Measurements from ENCODE around the gene DPP10. TPM values are rescaled to one million over a fixed set of nuclear protein-coding genes. Genes with fewer than 3 reads are reported as not detected.

DPP10 gene
- total RNA-seq, 1 experiment from 2014 or later: not detected

DNA sequence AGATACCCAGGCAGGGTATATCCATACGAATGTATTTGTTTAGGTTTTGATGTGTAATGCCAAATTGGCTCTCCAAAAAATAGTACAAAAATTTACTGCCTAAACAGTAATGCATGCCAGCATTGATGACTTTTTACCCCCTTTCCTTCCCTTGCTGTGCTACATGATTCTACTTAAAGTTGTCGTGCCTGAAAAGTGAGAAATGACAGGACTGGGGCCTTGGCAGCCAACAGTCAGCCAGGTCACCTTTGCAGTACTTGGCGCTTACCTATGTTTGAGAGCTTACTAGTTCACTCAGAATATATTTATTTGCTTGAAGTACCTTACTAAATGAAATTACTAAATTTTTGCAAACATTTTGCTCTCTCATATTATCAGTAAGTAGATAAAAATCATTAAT is 1329.1 kb downstream of the DPP10 start:
- Mint-ChIP-seq H3K9me3 (ENCODE audit: low read depth, unreplicated experiment) (peaks cover 5% of the 10 kb centered on the region), H3K4me1 (ENCODE audit: low read depth, unreplicated experiment) (no peaks in the 10 kb centered on the region), H3K36me3 (ENCODE audit: insufficient read depth, unreplicated experiment) (no peaks in the 10 kb centered on the region), H3K27ac (ENCODE audit: unreplicated experiment) (no peak overlapping the region), H3K4me3 (ENCODE audit: low read depth, unreplicated experiment) (no peak overlapping the region), H3K27me3 (ENCODE audit: unreplicated experiment) (no peaks in the 10 kb centered on the region)
- TF ChIP-seq, protein P1, sequence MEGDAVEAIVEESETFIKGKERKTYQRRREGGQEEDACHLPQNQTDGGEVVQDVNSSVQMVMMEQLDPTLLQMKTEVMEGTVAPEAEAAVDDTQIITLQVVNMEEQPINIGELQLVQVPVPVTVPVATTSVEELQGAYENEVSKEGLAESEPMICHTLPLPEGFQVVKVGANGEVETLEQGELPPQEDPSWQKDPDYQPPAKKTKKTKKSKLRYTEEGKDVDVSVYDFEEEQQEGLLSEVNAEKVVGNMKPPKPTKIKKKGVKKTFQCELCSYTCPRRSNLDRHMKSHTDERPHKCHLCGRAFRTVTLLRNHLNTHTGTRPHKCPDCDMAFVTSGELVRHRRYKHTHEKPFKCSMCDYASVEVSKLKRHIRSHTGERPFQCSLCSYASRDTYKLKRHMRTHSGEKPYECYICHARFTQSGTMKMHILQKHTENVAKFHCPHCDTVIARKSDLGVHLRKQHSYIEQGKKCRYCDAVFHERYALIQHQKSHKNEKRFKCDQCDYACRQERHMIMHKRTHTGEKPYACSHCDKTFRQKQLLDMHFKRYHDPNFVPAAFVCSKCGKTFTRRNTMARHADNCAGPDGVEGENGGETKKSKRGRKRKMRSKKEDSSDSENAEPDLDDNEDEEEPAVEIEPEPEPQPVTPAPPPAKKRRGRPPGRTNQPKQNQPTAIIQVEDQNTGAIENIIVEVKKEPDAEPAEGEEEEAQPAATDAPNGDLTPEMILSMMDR (IDR thresholded peaks at IDR 0.05; ENCODE audit: unreplicated experiment): no peak
- CTCF ChIA-PET: no interaction called here
- BruUV-seq (replicated peaks): no TSS peak
- intact Hi-C loops (cut with micrococcal nuclease; ENCODE audit: unreplicated experiment): no loop called here
- DNase-seq: no peak

GRCh38 chr2:115774361-115774760 is 1331.9 kb downstream of the DPP10 start:
- Mint-ChIP-seq H3K27ac (ENCODE audit: unreplicated experiment) (no peak overlapping the region), H3K4me3 (ENCODE audit: low read depth, unreplicated experiment) (no peak overlapping the region), H3K4me1 (ENCODE audit: low read depth, unreplicated experiment) (no peaks in the 10 kb centered on the region), H3K9me3 (ENCODE audit: low read depth, unreplicated experiment) (peaks cover 4% of the 10 kb centered on the region), H3K36me3 (ENCODE audit: insufficient read depth, unreplicated experiment) (no peaks in the 10 kb centered on the region), H3K27me3 (ENCODE audit: unreplicated experiment) (no peaks in the 10 kb centered on the region)
- intact Hi-C loops (cut with micrococcal nuclease; ENCODE audit: unreplicated experiment): no loop called here
- CTCF ChIA-PET: no interaction called here
- TF ChIP-seq, protein P1 (IDR thresholded peaks at IDR 0.05; ENCODE audit: unreplicated experiment): no peak
- no TSS peak for BruUV-seq (replicated peaks)
- no peak for DNase-seq

DNA sequence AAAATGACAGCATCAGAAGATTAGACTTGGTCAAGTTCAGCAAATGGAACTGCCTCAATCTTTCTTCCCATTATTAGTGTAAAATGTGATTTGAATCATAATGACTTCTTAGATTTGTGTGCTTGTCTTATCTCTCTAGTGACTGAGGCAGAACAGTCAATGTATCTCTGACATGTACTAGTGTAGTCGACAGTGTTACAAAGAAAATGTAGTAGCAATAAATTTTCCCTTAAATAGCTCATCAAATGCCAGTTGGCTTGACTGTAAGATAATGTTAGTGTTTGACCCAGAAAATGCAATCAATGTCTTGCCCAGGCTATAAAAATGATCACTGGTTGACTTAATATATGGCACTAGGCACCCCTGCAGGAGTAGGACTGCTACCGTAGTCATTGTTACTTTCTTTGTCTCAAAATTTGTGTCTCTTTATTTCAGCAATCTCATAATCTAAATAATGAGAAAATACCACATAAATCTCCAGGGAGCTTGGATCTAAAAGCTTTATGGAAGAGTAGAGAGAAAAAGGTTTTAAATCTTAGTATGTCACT is 1336.7 kb downstream of the DPP10 start:
- no TSS peak for BruUV-seq (replicated peaks)
- Mint-ChIP-seq H3K36me3 (ENCODE audit: insufficient read depth, unreplicated experiment) (no peaks in the 10 kb centered on the region), H3K27ac (ENCODE audit: unreplicated experiment) (no peak overlapping the region), H3K27me3 (ENCODE audit: unreplicated experiment) (no peaks in the 10 kb centered on the region), H3K4me1 (ENCODE audit: low read depth, unreplicated experiment) (no peaks in the 10 kb centered on the region), H3K9me3 (ENCODE audit: low read depth, unreplicated experiment) (peaks cover 4% of the 10 kb centered on the region), H3K4me3 (ENCODE audit: low read depth, unreplicated experiment) (no peak overlapping the region)
- CTCF ChIA-PET: no interaction called here
- TF ChIP-seq, protein P1 (IDR thresholded peaks at IDR 0.05; ENCODE audit: unreplicated experiment): no peak
- no peak for DNase-seq
- intact Hi-C loops (cut with micrococcal nuclease; ENCODE audit: unreplicated experiment): no loop called here

DNA sequence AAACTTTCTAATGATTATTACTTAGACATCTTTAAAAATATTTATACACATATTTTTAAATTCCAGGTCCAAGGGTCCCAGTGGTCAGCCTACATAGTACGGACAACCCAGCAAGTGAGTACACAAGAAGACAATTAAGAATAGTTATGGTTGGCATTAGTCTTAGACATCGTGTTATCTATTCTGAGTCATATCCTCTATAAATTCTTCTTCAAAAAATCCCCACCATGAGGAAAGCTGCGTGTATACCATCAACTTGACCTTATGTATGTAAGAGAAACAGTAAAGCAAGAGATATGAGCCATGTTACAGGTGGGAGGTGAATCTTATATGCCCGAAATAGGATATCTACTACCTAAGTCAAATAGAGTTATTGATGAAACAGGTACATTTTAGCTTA is 1339.8 kb downstream of the DPP10 start:
- Mint-ChIP-seq H3K27ac (ENCODE audit: unreplicated experiment) (no peak overlapping the region), H3K36me3 (ENCODE audit: insufficient read depth, unreplicated experiment) (no peaks in the 10 kb centered on the region), H3K27me3 (ENCODE audit: unreplicated experiment) (no peaks in the 10 kb centered on the region), H3K9me3 (ENCODE audit: low read depth, unreplicated experiment) (peaks cover 11% of the 10 kb centered on the region), H3K4me1 (ENCODE audit: low read depth, unreplicated experiment) (no peaks in the 10 kb centered on the region), H3K4me3 (ENCODE audit: low read depth, unreplicated experiment) (no peak overlapping the region)
- no TSS peak for BruUV-seq (replicated peaks)
- intact Hi-C loops (cut with micrococcal nuclease; ENCODE audit: unreplicated experiment): no loop called here
- DNase-seq: no peak
- TF ChIP-seq, protein P1 (IDR thresholded peaks at IDR 0.05; ENCODE audit: unreplicated experiment): no peak
- CTCF ChIA-PET: no interaction called here
